GM21723 (cell line): ENCODE measurements around the gene PIK3R6.
"Not testable (repeated sequence)": the region's sequence is repeated elsewhere in the genome, so short reads cannot be mapped to it uniquely, and the experiment has no call there.

Source experiments
- ATAC-seq: cut with Tn5 transposase; IDR thresholded peaks from one replicate; pipeline ENCODE4 v1.9.1; 2021; ENCODE audit warnings: mild to moderate bottlenecking, moderate library complexity; ENCODE audit not compliant: unreplicated experiment

The PIK3R6 gene

DNA sequence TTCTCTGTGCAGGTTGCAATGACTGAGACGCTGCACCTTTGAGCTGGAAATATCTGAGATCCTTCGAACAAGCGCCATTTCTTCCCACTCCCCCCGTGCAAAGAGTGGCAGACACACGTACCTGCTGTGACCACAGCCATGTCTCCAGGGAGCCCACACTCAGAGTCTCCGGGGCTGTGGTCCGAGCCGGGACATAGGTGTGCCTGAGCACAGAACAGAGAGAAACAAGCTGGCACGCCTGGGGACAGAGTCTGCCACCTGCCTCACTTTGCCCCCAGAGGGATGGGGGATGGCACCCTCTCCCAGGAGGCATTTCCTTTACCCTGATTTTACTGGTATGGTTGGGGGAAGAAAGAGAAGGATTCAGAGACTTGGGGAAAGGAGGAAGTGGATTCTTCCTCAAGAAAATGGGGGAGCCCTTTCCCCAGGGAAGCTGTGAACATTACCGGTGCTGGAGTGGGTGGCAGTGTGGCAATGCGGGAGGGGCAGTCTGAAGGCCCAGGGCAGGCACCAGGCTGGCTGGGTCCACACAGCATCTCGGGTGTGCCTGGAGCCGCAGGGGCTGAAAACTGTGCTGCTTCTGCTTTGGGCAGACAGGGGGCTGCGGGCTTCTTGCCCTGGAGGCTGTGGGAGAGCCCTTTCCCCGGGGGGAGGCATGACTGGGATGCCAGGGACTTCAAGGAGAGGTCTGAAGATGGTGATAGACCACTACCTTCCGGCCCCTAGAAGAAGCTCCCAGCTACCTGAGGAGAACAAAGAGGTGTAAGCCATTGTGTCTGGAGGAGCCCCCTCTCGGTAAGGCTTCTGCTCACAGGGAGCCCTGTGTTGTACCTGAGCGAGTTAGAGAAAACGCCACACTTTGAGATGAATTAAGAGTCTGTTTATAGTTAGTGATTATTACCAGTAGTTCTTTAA, 6.6 kb upstream of the PIK3R6 start:
- no peak for ATAC-seq

DNA sequence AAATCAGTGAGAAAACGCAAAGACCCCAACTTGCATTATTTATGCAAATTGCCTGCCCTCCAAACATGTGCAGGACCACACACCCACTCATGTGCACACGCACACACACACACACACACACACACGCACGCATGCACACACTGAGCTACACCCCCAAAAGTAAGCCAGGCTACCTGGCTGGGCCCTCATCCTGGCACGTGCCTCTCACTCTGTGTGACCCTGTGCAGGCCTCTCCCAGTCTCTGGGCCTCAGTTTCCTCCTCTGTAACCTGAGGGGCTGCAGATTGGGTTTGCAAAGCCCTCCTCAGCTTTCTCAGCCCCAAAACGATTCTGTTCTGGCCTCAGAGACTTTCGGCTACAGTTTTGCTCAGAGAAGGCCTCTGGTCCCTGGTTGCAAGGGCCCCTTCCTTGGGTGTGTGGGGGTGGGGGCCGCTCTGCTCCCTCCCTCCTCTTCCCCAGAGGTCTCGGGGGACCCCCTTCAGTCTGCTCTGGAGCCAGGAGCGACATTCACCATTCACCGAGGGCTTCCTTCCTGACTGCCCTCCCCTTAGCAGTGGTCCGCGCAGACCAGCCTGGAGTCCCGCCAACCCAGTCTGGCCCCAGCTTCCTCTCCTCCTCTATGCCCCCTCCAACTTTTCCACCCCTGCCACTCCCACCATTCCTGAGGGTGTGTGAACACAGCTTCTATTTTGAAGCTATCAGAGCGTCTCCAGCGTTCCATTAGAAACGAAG, 5.4 kb upstream of the PIK3R6 start:
- no peak for ATAC-seq

- ATAC-seq, result no peak
Observed at GRCh38 chr17:8872036-8872704, 4.7 kb upstream of the PIK3R6 start.

GRCh38 chr17:8871081-8871581, 3.7 kb upstream of the PIK3R6 start:
- ATAC-seq, result no peak

GRCh38 chr17:8870406-8871040, 3.0 kb upstream of the PIK3R6 start:
- no peak for ATAC-seq

- ATAC-seq, result no peak
Observed at GRCh38 chr17:8869114-8869815, 1.8 kb upstream of the PIK3R6 start.

GRCh38 chr17:8868529-8868951, 1.1 kb upstream of the PIK3R6 start:
- no peak for ATAC-seq

- ATAC-seq, result no peak
Observed at GRCh38 chr17:8868092-8868491, 618 bp upstream of the PIK3R6 start.

DNA sequence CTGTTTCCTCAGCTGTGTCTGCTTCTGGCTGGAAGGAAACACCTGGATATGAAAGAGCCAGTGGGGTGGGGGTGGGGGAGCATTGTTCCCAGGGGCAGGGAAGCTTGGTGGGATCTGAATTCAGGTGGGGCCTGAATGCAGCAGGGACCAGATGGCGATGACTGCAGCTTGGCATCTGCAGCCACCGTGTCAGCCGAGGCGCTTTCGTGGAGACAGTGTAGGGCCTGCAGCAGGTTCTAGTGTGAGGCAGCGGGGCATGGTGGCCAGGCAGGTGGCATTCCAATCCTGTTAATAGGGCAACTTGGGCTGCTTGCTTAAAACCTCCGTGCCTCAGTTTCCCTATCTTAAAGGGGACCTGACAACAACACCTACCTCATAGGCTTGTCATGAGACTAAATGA, 1.7 kb downstream of the PIK3R6 start:
- no peak for ATAC-seq

DNA sequence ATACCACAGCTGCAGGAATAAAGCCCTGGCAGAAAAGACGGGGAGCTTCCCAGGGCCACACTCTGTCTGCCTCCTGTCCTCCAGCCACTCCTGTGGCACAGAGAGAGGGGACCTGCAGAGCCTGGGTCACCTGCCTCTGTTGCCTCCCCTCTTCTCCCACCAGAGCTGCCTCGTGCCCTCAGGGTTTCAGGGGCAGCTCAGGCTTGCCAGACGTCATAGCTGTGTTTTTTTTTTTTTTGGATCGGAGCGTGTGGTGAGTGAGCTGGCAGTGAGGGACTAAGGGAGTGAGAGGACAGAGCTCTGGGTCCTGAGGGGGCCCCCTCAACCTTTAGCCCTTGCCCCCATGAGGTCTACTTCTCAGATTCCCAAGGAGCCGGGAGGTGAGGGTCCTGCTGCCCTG, 2.1 kb downstream of the PIK3R6 start:
- no peak for ATAC-seq

- no peak for ATAC-seq
Observed at GRCh38 chr17:8862213-8863056, 5.0 kb downstream of the PIK3R6 start.

GRCh38 chr17:8861495-8862181, 5.8 kb downstream of the PIK3R6 start:
- ATAC-seq, result no peak

DNA sequence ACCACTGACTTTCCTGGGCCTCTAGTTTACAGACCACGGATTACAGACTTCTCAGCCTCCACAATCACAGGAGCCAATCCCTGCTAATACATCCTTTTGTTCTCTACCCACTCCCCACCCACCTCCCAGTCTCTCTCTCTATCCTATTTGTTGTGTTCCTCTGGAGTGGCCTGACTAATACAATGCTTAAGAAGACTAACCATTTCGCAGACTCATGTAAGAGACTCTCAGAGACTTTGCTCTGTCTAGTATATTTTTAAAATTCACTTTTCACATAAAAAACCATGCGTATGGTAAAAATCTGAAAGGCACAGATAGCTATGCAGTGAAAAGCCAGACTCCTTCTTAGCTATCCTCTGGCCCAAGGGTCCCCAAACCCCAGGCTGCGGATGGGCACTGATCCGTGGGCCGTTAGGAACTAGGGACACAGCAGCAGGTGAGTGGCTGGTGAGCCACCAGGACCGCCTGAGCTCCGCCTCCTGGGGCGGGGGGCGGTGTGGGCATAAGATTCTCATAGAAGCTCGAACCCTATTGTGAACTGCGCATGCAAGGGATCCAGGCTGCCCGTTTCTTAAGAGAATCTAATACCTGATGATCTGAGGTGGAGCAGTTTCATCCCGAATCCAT, 7.6 kb downstream of the PIK3R6 start:
- ATAC-seq, result no peak

- no peak for ATAC-seq
Observed at GRCh38 chr17:8859027-8859803, 8.3 kb downstream of the PIK3R6 start.

DNA sequence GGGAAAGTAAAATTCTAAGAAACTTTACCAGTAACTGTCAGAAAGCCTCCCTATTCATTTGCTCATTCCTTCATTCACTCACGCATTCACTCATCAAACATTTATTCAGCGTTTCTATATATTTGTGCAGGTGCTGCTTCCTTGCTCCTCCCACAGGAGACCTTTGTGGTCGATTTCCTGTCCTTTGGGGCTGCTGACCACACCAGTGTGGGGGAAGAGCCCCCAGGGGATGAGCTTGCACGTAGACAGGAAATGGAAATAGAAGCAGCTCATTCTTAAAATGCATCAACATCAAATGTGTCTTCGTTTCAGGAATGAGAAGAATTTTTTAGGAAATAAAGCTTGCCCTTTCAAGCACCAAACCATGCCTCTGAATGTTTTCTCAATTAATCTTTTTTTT, 9.6 kb downstream of the PIK3R6 start:
- no peak for ATAC-seq

DNA sequence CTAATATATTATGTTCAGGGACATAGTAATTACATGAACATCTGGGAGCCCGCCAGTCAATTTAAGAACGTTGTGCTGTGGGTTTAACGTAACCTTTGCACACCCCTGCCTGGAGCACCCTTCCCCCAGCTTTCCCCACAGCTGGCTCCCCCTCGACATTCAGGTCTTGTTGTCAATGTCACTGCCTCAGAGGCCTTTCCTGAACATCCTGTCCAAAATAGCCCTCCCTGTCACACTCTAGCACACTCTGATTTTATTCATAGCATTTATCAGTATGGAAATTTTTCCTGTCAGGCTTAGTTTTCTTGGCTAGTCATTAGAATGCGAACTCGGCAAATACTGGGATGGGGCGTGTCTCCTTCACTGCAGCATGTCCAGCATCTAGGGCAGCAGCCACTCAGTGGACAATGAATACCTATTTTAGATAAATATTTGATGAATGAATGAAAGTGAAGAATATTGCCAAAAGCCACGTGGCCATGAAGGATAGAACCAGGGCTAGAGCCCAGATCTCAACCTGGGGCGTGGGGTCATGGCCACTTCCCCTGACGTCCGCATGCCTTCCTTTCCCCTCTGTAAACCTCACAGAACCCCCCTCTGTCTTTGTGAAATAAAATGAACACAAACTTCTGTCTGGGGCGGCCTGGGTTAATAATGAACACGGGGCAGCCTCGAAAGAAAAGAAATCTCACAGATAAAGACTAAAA, 10.5 kb downstream of the PIK3R6 start:
- no peak for ATAC-seq

GRCh38 chr17:8856205-8856603, 11.3 kb downstream of the PIK3R6 start:
- ATAC-seq, result not testable (repeated sequence)
